NCI-H1436 (cell line): ENCODE results near the gene C11orf86.

Experiments used
- DNase-seq: peaks from one replicate; lab custom pipeline; 2025; lab: John Stamatoyannopoulos, UW

C11orf86 gene

GRCh38 chr11:67024966-67025365 is 49.9 kb downstream of the C11orf86 start:
- no peak for DNase-seq

DNA sequence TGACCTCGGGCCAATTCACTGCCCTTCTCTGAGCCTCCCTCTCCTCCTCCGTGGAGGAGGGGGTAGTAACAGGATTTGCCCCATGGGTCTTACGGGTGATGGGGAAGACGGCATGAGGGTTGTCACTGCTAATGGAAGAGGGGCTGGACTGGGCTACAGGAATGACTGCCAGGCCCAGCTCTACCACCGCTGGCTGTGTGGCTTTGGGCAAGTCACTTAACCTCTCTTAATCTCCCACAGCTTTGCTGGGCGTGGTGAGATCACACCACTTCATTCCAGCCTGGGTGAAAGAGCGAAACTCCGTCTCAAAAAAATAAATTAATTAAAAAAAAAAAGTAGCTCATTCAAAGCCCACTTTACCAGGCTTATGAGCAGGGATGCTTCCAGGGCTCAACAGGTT is 50.6 kb downstream of the C11orf86 start:
- no peak for DNase-seq
